Astrocyte (in vitro differentiated cells and primary cell): Measurements from ENCODE around the gene C1QTNF1. TPM values are rescaled to one million over a fixed set of nuclear protein-coding genes. Genes with fewer than 3 reads are reported as not detected.

Source experiments
- DNase-seq: peaks from one replicate; pipeline ENCODE4 v3.0.0-alpha.2; 2010; ENCODE audit warnings: low read depth
- FAIRE-seq: peaks from 2 replicates; lab custom pipeline; 2011; peaks lifted over from hg19 to GRCh38; lab: Jason Lieb, UNC
- H2AFZ ChIP-seq: 2 replicates; pipeline ENCODE4 v1.6.0; 2012; ENCODE audit warnings: low read depth, low read length, inconsistent platforms
- H3K27ac ChIP-seq: 2 replicates; pipeline ENCODE4 v1.5.1; 2011; ENCODE audit warnings: low read depth, low read length, inconsistent platforms
- H3K27me3 ChIP-seq: 2 replicates; pipeline ENCODE4 v1.6.0; 2011; ENCODE audit warnings: low read length, inconsistent platforms; ENCODE audit not compliant: insufficient read depth
- H3K36me3 ChIP-seq: 2 replicates; pipeline ENCODE4 v1.5.1; 2011; ENCODE audit warnings: low read length, inconsistent platforms; ENCODE audit not compliant: insufficient read depth
- H3K4me1 ChIP-seq: 2 replicates; pipeline ENCODE4 v1.5.1; 2011; ENCODE audit warnings: low read length, inconsistent platforms; ENCODE audit not compliant: insufficient read depth
- H3K4me2 ChIP-seq: 2 replicates; pipeline ENCODE4 v1.6.0; 2012; ENCODE audit warnings: low read length, inconsistent platforms
- H3K4me3 ChIP-seq: 2 replicates; pipeline ENCODE4 v1.5.1; 2011; ENCODE audit warnings: low read depth, mild to moderate bottlenecking, low read length, inconsistent platforms; ENCODE audit not compliant: insufficient read depth
- H3K79me2 ChIP-seq: 2 replicates; pipeline ENCODE4 v1.6.0; 2012; ENCODE audit warnings: mild to moderate bottlenecking, low read length, inconsistent platforms; ENCODE audit not compliant: insufficient read depth
- H3K9ac ChIP-seq: 2 replicates; pipeline ENCODE4 v1.6.0; 2012; ENCODE audit warnings: mild to moderate bottlenecking, low read length, inconsistent platforms
- H3K9me3 ChIP-seq: 2 replicates; pipeline ENCODE4 v1.5.1; 2012; ENCODE audit warnings: low read depth, mild to moderate bottlenecking, low read length, inconsistent platforms; ENCODE audit not compliant: insufficient read depth
- H4K20me1 ChIP-seq: 2 replicates; pipeline ENCODE4 v1.6.0; 2012; ENCODE audit warnings: low read length, inconsistent platforms; ENCODE audit not compliant: insufficient read depth
- H3K27ac Mint-ChIP-seq: one replicate; pipeline ENCODE4 v1.8.0; 2021; ENCODE audit warnings: mild to moderate bottlenecking, mixed read lengths; ENCODE audit not compliant: unreplicated experiment
- H3K27me3 Mint-ChIP-seq: one replicate; pipeline ENCODE4 v1.8.0; 2021; ENCODE audit warnings: low read depth, mixed read lengths; ENCODE audit not compliant: unreplicated experiment
- H3K36me3 Mint-ChIP-seq: one replicate; pipeline ENCODE4 v1.8.0; 2021; ENCODE audit warnings: low read depth, mixed read lengths; ENCODE audit not compliant: unreplicated experiment
- H3K4me1 Mint-ChIP-seq: one replicate; pipeline ENCODE4 v1.8.0; 2021; ENCODE audit warnings: low read depth, mixed read lengths; ENCODE audit not compliant: unreplicated experiment
- H3K4me3 Mint-ChIP-seq: one replicate; pipeline ENCODE4 v1.8.0; 2021; ENCODE audit warnings: mild to moderate bottlenecking, moderate library complexity, mixed read lengths; ENCODE audit not compliant: unreplicated experiment
- H3K9me3 Mint-ChIP-seq: one replicate; pipeline ENCODE4 v1.8.0; 2021; ENCODE audit warnings: mild to moderate bottlenecking, mixed read lengths; ENCODE audit not compliant: unreplicated experiment
- CTCF ChIP-seq: IDR thresholded peaks from 2 replicates; pipeline ENCODE4 v1.5.1; 2011; ENCODE audit warnings: low read depth, mild to moderate bottlenecking, inconsistent platforms, low read length, moderate library complexity; ENCODE audit not compliant: insufficient read depth
- EZH2 ChIP-seq: IDR thresholded peaks from 2 replicates; pipeline ENCODE4 v1.6.1; 2012; ENCODE audit warnings: mild to moderate bottlenecking, low read length, inconsistent platforms; ENCODE audit not compliant: insufficient read depth
- total RNA-seq: library from RNA; stranded (reverse); gene quantifications from 2 replicates; pipeline ENCODE4 v1.2.1, GENCODE V29; 2021

C1QTNF1 gene
- total RNA-seq, 1 donor from 2014 or later: 2.2 TPM

GRCh38 chr17:79084291-79085153, 60.6 kb downstream of the C1QTNF1 start:
- Histone ChIP-seq H3K9ac (no peak overlapping the region), H2AFZ (no peak overlapping the region), H3K27ac (no peak overlapping the region), H3K4me1 (no peaks in the 10 kb centered on the region), H3K4me2 (no peak overlapping the region), H3K9me3 (no peaks in the 10 kb centered on the region), H4K20me1 (peaks cover 19% of the 10 kb centered on the region), H3K27me3 (no peaks in the 10 kb centered on the region), H3K79me2 (no peaks in the 10 kb centered on the region), H3K4me3 (no peak overlapping the region), H3K36me3 (no peaks in the 10 kb centered on the region)
- H3K4me3 Mint-ChIP-seq: no peak overlapping the region
- no peaks in the 10 kb centered on the region for H3K27me3 Mint-ChIP-seq
- no peak overlapping the region for H3K27ac Mint-ChIP-seq
- FAIRE-seq (no peak), DNase-seq (no peak)
- no peaks in the 10 kb centered on the region for H3K9me3 Mint-ChIP-seq
- H3K36me3 Mint-ChIP-seq: peaks cover 14% of the 10 kb centered on the region
- TF ChIP-seq EZH2 (no peak), CTCF (no peak)
- H3K4me1 Mint-ChIP-seq: no peaks in the 10 kb centered on the region

GRCh38 chr17:79085154-79085920, 61.4 kb downstream of the C1QTNF1 start:
- H3K27ac Mint-ChIP-seq: no peak overlapping the region
- DNase-seq: no peak
- peaks cover 10% of the 10 kb centered on the region for H3K36me3 Mint-ChIP-seq
- Histone ChIP-seq H3K4me2 (no peak overlapping the region), H2AFZ (no peak overlapping the region), H3K36me3 (no peaks in the 10 kb centered on the region), H3K27ac (no peak overlapping the region), H3K9ac (no peak overlapping the region), H3K79me2 (no peaks in the 10 kb centered on the region), H3K9me3 (no peaks in the 10 kb centered on the region), H4K20me1 (peaks cover 19% of the 10 kb centered on the region), H3K4me3 (no peak overlapping the region), H3K4me1 (no peaks in the 10 kb centered on the region), H3K27me3 (no peaks in the 10 kb centered on the region)
- H3K4me3 Mint-ChIP-seq: no peak overlapping the region
- H3K4me1 Mint-ChIP-seq: no peaks in the 10 kb centered on the region
- H3K27me3 Mint-ChIP-seq: no peaks in the 10 kb centered on the region
- TF ChIP-seq CTCF (no peak), EZH2 (no peak)
- no peak for FAIRE-seq
- H3K9me3 Mint-ChIP-seq: no peaks in the 10 kb centered on the region
